RPMI8226 (cell line): ENCODE measurements around the gene STXBP1.

Experiments
- DNase-seq: peaks from one replicate; pipeline ENCODE4 v3.0.0-alpha.2; 2015

The STXBP1 gene

GRCh38 chr9:127716412-127716811 is 104.3 kb downstream of the STXBP1 start:
- DNase-seq = no peak

- no peak for DNase-seq
Measured at GRCh38 chr9:127717766-127718165, 105.7 kb downstream of the STXBP1 start.

- DNase-seq = no peak
Measured at GRCh38 chr9:127720031-127720864, 108.2 kb downstream of the STXBP1 start.

GRCh38 chr9:127720865-127721227 is 108.8 kb downstream of the STXBP1 start:
- DNase-seq = no peak

GRCh38 chr9:127721391-127721821 is 109.3 kb downstream of the STXBP1 start:
- no peak for DNase-seq

GRCh38 chr9:127722055-127722745 is 110.1 kb downstream of the STXBP1 start:
- DNase-seq = no peak

GRCh38 chr9:127723013-127723412 is 110.9 kb downstream of the STXBP1 start:
- no peak for DNase-seq

- DNase-seq = no peak
Measured at GRCh38 chr9:127723444-127723843, 111.4 kb downstream of the STXBP1 start.

- DNase-seq = no peak
Measured at GRCh38 chr9:127724012-127724411, 111.9 kb downstream of the STXBP1 start.

- no peak for DNase-seq
Measured at GRCh38 chr9:127726871-127727270, 114.8 kb downstream of the STXBP1 start.

GRCh38 chr9:127728808-127729207 is 116.7 kb downstream of the STXBP1 start:
- no peak for DNase-seq

GRCh38 chr9:127729522-127730256 is 117.6 kb downstream of the STXBP1 start:
- no peak for DNase-seq

- no peak for DNase-seq
Measured at GRCh38 chr9:127730262-127730661, 118.2 kb downstream of the STXBP1 start.

GRCh38 chr9:127730799-127731410 is 118.8 kb downstream of the STXBP1 start:
- no peak for DNase-seq

GRCh38 chr9:127731938-127732337 is 119.9 kb downstream of the STXBP1 start:
- no peak for DNase-seq

- no peak for DNase-seq
Measured at GRCh38 chr9:127732444-127732843, 120.4 kb downstream of the STXBP1 start.

- DNase-seq = no peak
Measured at GRCh38 chr9:127733614-127734013, 121.5 kb downstream of the STXBP1 start.

- DNase-seq = no peak
Measured at GRCh38 chr9:127734247-127734746, 122.2 kb downstream of the STXBP1 start.

- peak; percentile 99 for DNase-seq
Measured at GRCh38 chr9:127734747-127735529, 122.9 kb downstream of the STXBP1 start, which contains the start of gene TOR2A. TSS of gene TOR2A (minus strand) at chr9:127735294. CDS start at chr9:127735270, 24 bp downstream.

- no peak for DNase-seq
Measured at GRCh38 chr9:127735530-127736185, 123.6 kb downstream of the STXBP1 start.

GRCh38 chr9:127738666-127739065 is 126.6 kb downstream of the STXBP1 start:
- DNase-seq = no peak
